Common myeloid progenitor, CD34-positive (primary cell): ENCODE results near the gene NUP58.
A peak's percentile ranks its signal among the peaks of the same experiment; 100 is the strongest.

Experiments used
- CTCF ChIA-PET: fragments of 350-600 bp; sonication (Branson Sonifier 250); formaldehyde crosslinking; loops from one replicate; lab custom pipeline; 2021; ENCODE audit warnings: antibody characterized with exemption; lab: Charles Lee
- POLR2A ChIA-PET: fragments of 350-600 bp; sonication (Branson Sonifier 250); formaldehyde crosslinking; loops from one replicate; lab custom pipeline; 2021; ENCODE audit warnings: antibody characterized with exemption; lab: Charles Lee
- DNase-seq, 3 donors: peaks; one replicate each; pipeline versions ENCODE4 v3.0.0 to v3.0.0-alpha.2; 2013
- H3K27ac ChIP-seq, 2 experiments: 1 replicate in 1 of 2; 2 replicates in 1 of 2; pipeline ENCODE4 v1.7.0; 2013; ENCODE audit warnings: inconsistent platforms in 2 of 2, low read length in 2 of 2, mild to moderate bottlenecking in 2 of 2, low read depth in 1 of 2, moderate library complexity in 1 of 2; ENCODE audit not compliant: severe bottlenecking in 2 of 2, insufficient read depth in 1 of 2, poor library complexity in 1 of 2
- H3K27me3 ChIP-seq, 5 experiments: replicated peaks in 2 of 5; 1 replicate in 3 of 5; 2 replicates in 2 of 5; pipeline versions ENCODE4 v1.6.1 to v1.7.0; 2013; ENCODE audit warnings: low read length in 4 of 5, mild to moderate bottlenecking in 2 of 5, moderate library complexity in 2 of 5, inconsistent platforms in 1 of 5; ENCODE audit not compliant: insufficient read depth in 5 of 5, control insufficient read depth in 4 of 5
- H3K36me3 ChIP-seq, 4 experiments: 1 replicate in 2 of 4; 2 replicates in 2 of 4; pipeline versions ENCODE4 v1.6.1 to v1.7.0; 2013; ENCODE audit warnings: low read length in 3 of 4, control low read depth in 1 of 4, mild to moderate bottlenecking in 1 of 4; ENCODE audit not compliant: control insufficient read depth in 4 of 4, insufficient read depth in 4 of 4
- H3K4me1 ChIP-seq, 4 experiments: 1 replicate in 3 of 4; 2 replicates in 1 of 4; pipeline versions ENCODE4 v1.6.1 to v1.7.1; 2013; ENCODE audit warnings: low read length in 3 of 4, mild to moderate bottlenecking in 3 of 4, control low read depth in 1 of 4, inconsistent platforms in 1 of 4, moderate library complexity in 1 of 4; ENCODE audit not compliant: control insufficient read depth in 4 of 4, insufficient read depth in 4 of 4; ENCODE audit errors: control extremely low read depth in 1 of 4
- H3K4me3 ChIP-seq, 7 experiments: 1 replicate in 4 of 7; 2 replicates in 3 of 7; pipeline versions ENCODE4 v1.5.1 to v1.7.0; 2013; ENCODE audit warnings: mild to moderate bottlenecking in 7 of 7, low read length in 6 of 7, moderate library complexity in 6 of 7, inconsistent platforms in 2 of 7, low read depth in 2 of 7, control low read depth in 1 of 7; ENCODE audit not compliant: insufficient read depth in 4 of 7, control insufficient read depth in 1 of 7; ENCODE audit errors: extremely low read depth in 1 of 7
- H3K9me3 ChIP-seq, 5 experiments: 1 replicate in 4 of 5; 2 replicates in 1 of 5; pipeline versions ENCODE4 v1.6.1 to v1.7.1; 2013; ENCODE audit warnings: low read length in 4 of 5, mild to moderate bottlenecking in 2 of 5, inconsistent platforms in 1 of 5, low read depth in 1 of 5, moderate library complexity in 1 of 5; ENCODE audit not compliant: control insufficient read depth in 4 of 5, insufficient read depth in 2 of 5; ENCODE audit errors: control extremely low read depth in 1 of 5
- WGBS: methylation state at CpG from one replicate; pipeline ENCODE4 v1.1.5; 2013; ENCODE audit not compliant: insufficient coverage; 5-methylcytosine and 5-hydroxymethylcytosine counted together

The NUP58 gene

GRCh38 chr13:25286308-25286968, 15.0 kb upstream of the NUP58 start:
- Histone ChIP-seq H3K27me3 (peaks cover 0 to 16% (median 7%) of the 10 kb centered on the region in 5 experiments), H3K4me3 (peak overlapping the region; percentile 80 to 99 (median 96)), H3K4me1 (peaks cover 11 to 29% (median 22%) of the 10 kb centered on the region in 4 experiments), H3K27ac (peak overlapping the region; percentile 97 to 98), H3K9me3 (no peaks in the 10 kb centered on the region), H3K36me3 (peaks cover 0 to 4% (median 0%) of the 10 kb centered on the region in 4 experiments)
- ChIA-PET CTCF (interaction anchor here (0.9 to 3.7 kb wide), 8 partner anchors 8 to 66 kb away, joined by 3 to 19 read pairs (median 5); no protein-coding TSS in a partner anchor), POLR2A (interaction anchor here (0.6 to 1.2 kb wide), 4 partner anchors 10 to 29 kb away, joined by 3 to 4 read pairs (median 3); partner anchors contain the start of gene NUP58)
- WGBS = 3% methylated on average over 19 of the region's 25 CpGs
- DNase-seq = peak; percentile 34 to 75 (median 66)

GRCh38 chr13:25286969-25287961, 14.2 kb upstream of the NUP58 start, which contains the start of gene MTMR6:
MTMR6 (minus strand) TSS chr13:25287488; CDS start chr13:25287247, 241 bp downstream.
- Histone ChIP-seq H3K36me3 (peaks cover 0 to 4% (median 0%) of the 10 kb centered on the region in 4 experiments), H3K4me3 (peak within 1 kb of the TSS; percentile 80 to 99 (median 96)), H3K27ac (peak within 1 kb of the TSS; percentile 97 to 98), H3K9me3 (no peaks in the 10 kb centered on the region), H3K27me3 (peaks cover 0 to 16% (median 7%) of the 10 kb centered on the region in 5 experiments), H3K4me1 (peaks cover 10 to 25% (median 16%) of the 10 kb centered on the region in 4 experiments)
- ChIA-PET CTCF (interaction anchor here (0.8 to 3.7 kb wide), 9 partner anchors 9 to 65 kb away, joined by 3 to 19 read pairs (median 4); no protein-coding TSS in a partner anchor), POLR2A (interaction anchor here (0.6 to 1.2 kb wide), 4 partner anchors 9 to 30 kb away, joined by 3 to 4 read pairs (median 3); partner anchors contain the start of gene NUP58)
- 0% methylated on average over 32 of the region's 65 CpGs for WGBS
- peak; percentile 96 to 98 (median 96) for DNase-seq

GRCh38 chr13:25288966-25289365, 12.5 kb upstream of the NUP58 start:
- H3K27ac ChIP-seq = no peak overlapping the region
- POLR2A ChIA-PET = no interaction called here
- H3K9me3 ChIP-seq = no peaks in the 10 kb centered on the region
- CTCF ChIA-PET = interaction anchor here (0.6 to 1.3 kb wide), 3 partner anchors 21 to 55 kb away, joined by 3 to 4 read pairs (median 3); no protein-coding TSS in a partner anchor
- no CpG with 5 or more reads among the region's 2 CpGs for whole genome bisulfite sequencing
- peaks cover 0 to 16% (median 7%) of the 10 kb centered on the region in 5 experiments for H3K27me3 ChIP-seq
- DNase-seq = no peak
- H3K4me3 ChIP-seq = no peak overlapping the region
- H3K36me3 ChIP-seq = no peaks in the 10 kb centered on the region
- peaks cover 10 to 27% (median 18%) of the 10 kb centered on the region in 4 experiments for H3K4me1 ChIP-seq

GRCh38 chr13:25291691-25292090, 9.7 kb upstream of the NUP58 start:
- no CpG with 5 or more reads among the region's 1 CpG for WGBS
- Histone ChIP-seq H3K9me3 (no peaks in the 10 kb centered on the region), H3K27ac (no peak overlapping the region), H3K4me3 (no peak overlapping the region), H3K36me3 (no peaks in the 10 kb centered on the region), H3K27me3 (peaks cover 0 to 17% (median 8%) of the 10 kb centered on the region in 5 experiments), H3K4me1 (peaks cover 3 to 18% (median 8%) of the 10 kb centered on the region in 4 experiments)
- ChIA-PET CTCF (interaction anchor here (1.0 to 1.3 kb wide), 3 partner anchors 14 to 39 kb away, joined by 3 read pairs; no protein-coding TSS in a partner anchor), POLR2A (no interaction called here)
- no peak for DNase-seq

GRCh38 chr13:25292301-25292700, 9.1 kb upstream of the NUP58 start:
- DNase-seq = peak; percentile 21 to 73 (median 66)
- ChIA-PET CTCF (interaction anchor here (1.0 to 1.3 kb wide), 2 partner anchors 13 to 37 kb away, joined by 3 read pairs; no protein-coding TSS in a partner anchor), POLR2A (no interaction called here)
- Histone ChIP-seq H3K4me3 (no peak overlapping the region), H3K27ac (no peak overlapping the region), H3K27me3 (peaks cover 0 to 19% (median 8%) of the 10 kb centered on the region in 5 experiments), H3K9me3 (no peaks in the 10 kb centered on the region), H3K36me3 (no peaks in the 10 kb centered on the region), H3K4me1 (peaks cover 3 to 16% (median 6%) of the 10 kb centered on the region in 4 experiments)
- 0% methylated on average over 1 of the region's 1 CpG for WGBS

- H3K36me3 ChIP-seq = no peaks in the 10 kb centered on the region
- CTCF ChIA-PET = interaction anchor here (0.6 to 1.8 kb wide), 2 partner anchors 8 to 708 kb away, joined by 4 to 9 read pairs; partner anchors contain the start of gene MTMR6
- H3K4me1 ChIP-seq = peaks cover 0 to 10% (median 4%) of the 10 kb centered on the region in 4 experiments
- no peak overlapping the region for H3K4me3 ChIP-seq
- H3K27ac ChIP-seq = no peak overlapping the region
- POLR2A ChIA-PET = no interaction called here
- no peaks in the 10 kb centered on the region for H3K9me3 ChIP-seq
- 100% methylated on average over 1 of the region's 3 CpGs for WGBS
- no peak for DNase-seq
- peaks cover 0 to 7% (median 6%) of the 10 kb centered on the region in 5 experiments for H3K27me3 ChIP-seq
Measured at GRCh38 chr13:25295228-25295627, 6.2 kb upstream of the NUP58 start.
